Erythroblast (primary cell): ENCODE data around the gene A1CF.

Source experiments
- GATA1 ChIP-seq: IDR thresholded peaks from 2 replicates; pipeline ENCODE4 v1.6.1; 2011; ENCODE audit warnings: low read depth, mild to moderate bottlenecking, control low read depth, low read length, moderate library complexity
- POLR2A ChIP-seq: IDR thresholded peaks from 2 replicates; pipeline ENCODE4 v1.6.1; 2011; ENCODE audit warnings: mild to moderate bottlenecking, low read length

- TF ChIP-seq POLR2A = no peak
- TF ChIP-seq GATA1 = no peak
These were observed 48.3 kb downstream of the A1CF start for GRCh38 chr10:50837095-50837494.
